ENCODE results near the gene MYH14. TPM values are rescaled to one million over a fixed set of nuclear protein-coding genes. Genes with fewer than 3 reads are reported as not detected.

The MYH14 gene
- total and polyA plus RNA-seq, 2 of the 4 experiments (the other 2 are of a cell fraction): not detected

DNA sequence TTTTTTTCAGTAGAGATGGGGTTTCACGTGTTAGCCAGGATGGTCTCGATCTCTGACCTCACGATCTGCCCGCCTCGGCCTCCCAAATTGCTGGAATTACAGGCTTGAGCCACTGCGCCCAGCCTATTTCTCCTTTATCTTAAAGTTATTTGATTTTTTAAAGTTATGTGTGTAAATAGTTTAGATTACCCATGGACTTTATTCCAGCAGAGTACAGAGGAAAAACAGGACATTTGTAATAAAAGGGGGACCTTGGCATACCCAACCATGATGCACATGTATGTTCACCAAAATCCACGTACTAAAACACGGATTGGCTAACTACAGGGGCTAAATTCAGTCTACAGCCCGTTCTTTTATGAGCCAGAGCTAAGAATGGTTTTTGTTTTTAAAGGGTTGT lies 26.6 kb upstream of the MYH14 start:
- dilution Hi-C loops (cut with HindIII; ENCODE audit: low sequenced_read_pairs, unreplicated experiment) (no loop called here), in situ Hi-C loops (cut with MboI; ENCODE audit: low sequenced_read_pairs) (no loop called here), intact Hi-C loops (cut with micrococcal nuclease) (no loop called here)
- H2AK5ac ChIP-seq (ENCODE audit: low read depth, low read length): no peak overlapping the region
- no peak overlapping the region for H2BK15ac ChIP-seq (ENCODE audit: low read depth, low read length)
- no peak overlapping the region for H2BK5ac ChIP-seq (ENCODE audit: low read depth, low read length, poor library complexity, severe bottlenecking)
- no peak overlapping the region for H4K5ac ChIP-seq (ENCODE audit: low read depth, low read length)
- DNase-seq (no peak), ATAC-seq (ENCODE audit: low read depth) (no peak)
- no peak overlapping the region for H2BK120ac ChIP-seq (ENCODE audit: low read depth, low read length)
- no peaks in the 10 kb centered on the region for H3K4me1 ChIP-seq (ENCODE audit: control insufficient read depth, insufficient read depth, low read length)
- no peak overlapping the region for H3K4me3 ChIP-seq (ENCODE audit: insufficient read depth, low read depth, low read length)
- no peaks in the 10 kb centered on the region for H4K20me1 ChIP-seq (ENCODE audit: insufficient read depth, low read length)
- no peak overlapping the region for H3K4ac ChIP-seq (ENCODE audit: low read depth, low read length)
- no peak overlapping the region for H3K18ac ChIP-seq (ENCODE audit: low read depth, low read length)
- ChIA-PET CTCF (no interaction called here), POLR2A (ENCODE audit: unreplicated experiment) (no interaction called here)
- H4K8ac ChIP-seq (ENCODE audit: low read depth in 2 of 2, low read length in 2 of 2): no peak overlapping the region
- peaks cover 11% of the 10 kb centered on the region for H3K9me3 ChIP-seq (ENCODE audit: control insufficient read depth, insufficient read depth, low read length)
- no peak overlapping the region for H3K14ac ChIP-seq (replicated peaks; ENCODE audit: low read depth, low read length)
- H4K91ac ChIP-seq (ENCODE audit: insufficient read depth, low read depth, low read length): no peak overlapping the region
- no peak for TF ChIP-seq MAZ (IDR thresholded peaks at IDR 0.05; ENCODE audit: borderline replicate concordance, low read depth, low read length)
- TF ChIP-seq, protein P1, sequence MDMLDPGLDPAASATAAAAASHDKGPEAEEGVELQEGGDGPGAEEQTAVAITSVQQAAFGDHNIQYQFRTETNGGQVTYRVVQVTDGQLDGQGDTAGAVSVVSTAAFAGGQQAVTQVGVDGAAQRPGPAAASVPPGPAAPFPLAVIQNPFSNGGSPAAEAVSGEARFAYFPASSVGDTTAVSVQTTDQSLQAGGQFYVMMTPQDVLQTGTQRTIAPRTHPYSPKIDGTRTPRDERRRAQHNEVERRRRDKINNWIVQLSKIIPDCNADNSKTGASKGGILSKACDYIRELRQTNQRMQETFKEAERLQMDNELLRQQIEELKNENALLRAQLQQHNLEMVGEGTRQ (IDR thresholded peaks at IDR 0.05; ENCODE audit: low read depth, low read length): no peak
- no peak for TF ChIP-seq SMC3 (IDR thresholded peaks at IDR 0.05; ENCODE audit: low read depth, low read length)
- TF ChIP-seq MAFK (IDR thresholded peaks at IDR 0.05; ENCODE audit: low read depth, low read length): no peak
- TF ChIP-seq RFX5 (IDR thresholded peaks at IDR 0.05; ENCODE audit: low read depth, low read length): no peak
- no peak for TF ChIP-seq CHD1 (IDR thresholded peaks at IDR 0.05; ENCODE audit: low read depth, low read length)
- TF ChIP-seq MXI1 (IDR thresholded peaks at IDR 0.05; ENCODE audit: borderline replicate concordance, low read depth, low read length): no peak
- TF ChIP-seq BHLHE40 (IDR thresholded peaks at IDR 0.05; ENCODE audit: low read depth, low read length): no peak
- TF ChIP-seq CEBPB (IDR thresholded peaks at IDR 0.05; ENCODE audit: low read depth, low read length): no peak
- no peak for TF ChIP-seq NFE2L2 (IDR thresholded peaks at IDR 0.05; ENCODE audit: low read depth, low read length)
- TF ChIP-seq, protein P2, sequence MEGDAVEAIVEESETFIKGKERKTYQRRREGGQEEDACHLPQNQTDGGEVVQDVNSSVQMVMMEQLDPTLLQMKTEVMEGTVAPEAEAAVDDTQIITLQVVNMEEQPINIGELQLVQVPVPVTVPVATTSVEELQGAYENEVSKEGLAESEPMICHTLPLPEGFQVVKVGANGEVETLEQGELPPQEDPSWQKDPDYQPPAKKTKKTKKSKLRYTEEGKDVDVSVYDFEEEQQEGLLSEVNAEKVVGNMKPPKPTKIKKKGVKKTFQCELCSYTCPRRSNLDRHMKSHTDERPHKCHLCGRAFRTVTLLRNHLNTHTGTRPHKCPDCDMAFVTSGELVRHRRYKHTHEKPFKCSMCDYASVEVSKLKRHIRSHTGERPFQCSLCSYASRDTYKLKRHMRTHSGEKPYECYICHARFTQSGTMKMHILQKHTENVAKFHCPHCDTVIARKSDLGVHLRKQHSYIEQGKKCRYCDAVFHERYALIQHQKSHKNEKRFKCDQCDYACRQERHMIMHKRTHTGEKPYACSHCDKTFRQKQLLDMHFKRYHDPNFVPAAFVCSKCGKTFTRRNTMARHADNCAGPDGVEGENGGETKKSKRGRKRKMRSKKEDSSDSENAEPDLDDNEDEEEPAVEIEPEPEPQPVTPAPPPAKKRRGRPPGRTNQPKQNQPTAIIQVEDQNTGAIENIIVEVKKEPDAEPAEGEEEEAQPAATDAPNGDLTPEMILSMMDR (conservative IDR thresholded peaks at IDR 0.05; ENCODE audit: low read depth, low read length): no peak
- no peak for TF ChIP-seq RAD21 (IDR thresholded peaks at IDR 0.05; ENCODE audit: low read length)
- no peak overlapping the region for H2BK20ac ChIP-seq (ENCODE audit: low read depth, low read length)
- no peak overlapping the region for H3K9ac ChIP-seq (ENCODE audit: low read depth, low read length)
- H3K27me3 ChIP-seq (ENCODE audit: control insufficient read depth, insufficient read depth, low read length): no peaks in the 10 kb centered on the region
- no peak overlapping the region for H2AFZ ChIP-seq (replicated peaks; ENCODE audit: low read length, poor library complexity)
- no peaks in the 10 kb centered on the region for H3K9me1 ChIP-seq (ENCODE audit: insufficient read depth, low read length)
- H3K36me3 ChIP-seq (ENCODE audit: control insufficient read depth, insufficient read depth, low read length): no peaks in the 10 kb centered on the region
- H3K56ac ChIP-seq (ENCODE audit: extremely low read depth, insufficient read depth, low read length): no peak overlapping the region
- WGBS, 2 experiments (ENCODE audit: extremely low coverage in 2 of 2, insufficient read length in 1 of 2): no CpG with 5 or more reads among the region's 9 CpGs
- H2AK9ac ChIP-seq (replicated peaks; ENCODE audit: low read depth, low read length, poor library complexity): no peak overlapping the region
- no peak overlapping the region for H3K4me2 ChIP-seq (ENCODE audit: low read depth, low read length)
- H3K79me1 ChIP-seq (ENCODE audit: low read depth in 1 of 2, low read length in 2 of 2): no peaks in the 10 kb centered on the region
- no peak overlapping the region for H3K27ac ChIP-seq (ENCODE audit: insufficient read depth, low read length)
- no peak overlapping the region for H3K23ac ChIP-seq (ENCODE audit: low read depth, low read length)
- no TSS peak for BruUV-seq (replicated peaks)

Measured in IMR-90 (cell line).